ENCODE measurements around the gene MISP.

Gene MISP

DNA sequence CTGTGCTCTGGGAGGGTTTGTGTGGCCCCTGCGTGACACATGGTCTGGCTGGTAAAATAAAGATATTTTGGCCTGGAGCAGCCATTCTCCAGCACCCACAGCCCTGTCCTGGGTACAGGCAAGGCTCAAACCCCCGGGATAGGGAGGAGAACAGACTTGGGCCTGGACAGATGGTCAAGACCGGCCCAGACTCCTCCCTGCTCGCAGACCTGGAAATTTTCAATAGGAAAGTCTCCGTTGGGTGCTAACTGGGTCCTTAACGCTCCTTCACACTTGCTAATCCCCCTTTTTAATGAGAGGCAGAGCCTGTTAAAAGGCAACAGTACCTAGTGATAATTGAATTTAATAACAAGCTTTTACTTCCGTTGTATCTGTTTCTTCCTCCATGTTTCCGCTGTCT, 39.7 kb upstream of the MISP start:
- peaks cover 5% of the 10 kb centered on the region for H3K9me3 ChIP-seq (ENCODE audit: low read length)
- H3K36me3 ChIP-seq (ENCODE audit: insufficient read depth, low read length), result no peaks in the 10 kb centered on the region
- peaks cover 0 to 8% of the 10 kb centered on the region in 2 donors for H3K27me3 ChIP-seq (ENCODE audit: control insufficient read depth in 1 of 2, insufficient read depth in 2 of 2, low read length in 2 of 2)
- H3K27ac ChIP-seq (ENCODE audit: low read depth, low read length), result no peak overlapping the region
- H3K4me1 ChIP-seq (ENCODE audit: insufficient read depth, low read length), result peaks cover 6% of the 10 kb centered on the region
- no peak overlapping the region for H3K9ac ChIP-seq (ENCODE audit: low read length)
- no peak overlapping the region for H3K4me3 ChIP-seq (ENCODE audit: low read depth in 1 of 2, low read length in 2 of 2)

DNA sequence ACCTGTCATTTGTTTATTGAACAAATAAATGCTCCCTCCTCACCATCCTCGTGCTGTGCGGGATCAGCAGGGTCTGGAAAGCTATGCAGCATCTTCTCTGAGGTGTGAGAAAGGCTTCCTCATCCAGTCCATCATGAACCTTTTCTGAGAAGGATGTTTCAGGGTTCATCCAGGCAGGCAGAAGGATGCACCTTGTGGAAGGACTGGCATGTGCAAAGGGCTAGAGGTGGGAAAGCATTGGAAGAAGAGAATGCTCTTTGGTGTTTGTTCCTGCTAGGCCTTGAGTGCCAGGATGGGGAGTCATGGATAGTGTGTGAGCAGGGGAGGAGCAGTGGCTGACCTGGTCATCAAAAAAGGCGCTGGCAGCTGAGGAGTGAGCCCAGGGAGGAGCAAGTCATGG, 35.6 kb upstream of the MISP start:
- H3K27me3 ChIP-seq (ENCODE audit: control insufficient read depth in 1 of 2, insufficient read depth in 2 of 2, low read length in 2 of 2), result peaks cover 0 to 23% of the 10 kb centered on the region in 2 donors
- peaks cover 5% of the 10 kb centered on the region for H3K9me3 ChIP-seq (ENCODE audit: low read length)
- H3K4me1 ChIP-seq (ENCODE audit: insufficient read depth, low read length), result no peaks in the 10 kb centered on the region
- H3K9ac ChIP-seq (ENCODE audit: low read length), result no peak overlapping the region
- H3K4me3 ChIP-seq (ENCODE audit: low read depth in 1 of 2, low read length in 2 of 2), result no peak overlapping the region
- H3K27ac ChIP-seq (ENCODE audit: low read depth, low read length), result no peak overlapping the region
- H3K36me3 ChIP-seq (ENCODE audit: insufficient read depth, low read length), result no peaks in the 10 kb centered on the region

DNA sequence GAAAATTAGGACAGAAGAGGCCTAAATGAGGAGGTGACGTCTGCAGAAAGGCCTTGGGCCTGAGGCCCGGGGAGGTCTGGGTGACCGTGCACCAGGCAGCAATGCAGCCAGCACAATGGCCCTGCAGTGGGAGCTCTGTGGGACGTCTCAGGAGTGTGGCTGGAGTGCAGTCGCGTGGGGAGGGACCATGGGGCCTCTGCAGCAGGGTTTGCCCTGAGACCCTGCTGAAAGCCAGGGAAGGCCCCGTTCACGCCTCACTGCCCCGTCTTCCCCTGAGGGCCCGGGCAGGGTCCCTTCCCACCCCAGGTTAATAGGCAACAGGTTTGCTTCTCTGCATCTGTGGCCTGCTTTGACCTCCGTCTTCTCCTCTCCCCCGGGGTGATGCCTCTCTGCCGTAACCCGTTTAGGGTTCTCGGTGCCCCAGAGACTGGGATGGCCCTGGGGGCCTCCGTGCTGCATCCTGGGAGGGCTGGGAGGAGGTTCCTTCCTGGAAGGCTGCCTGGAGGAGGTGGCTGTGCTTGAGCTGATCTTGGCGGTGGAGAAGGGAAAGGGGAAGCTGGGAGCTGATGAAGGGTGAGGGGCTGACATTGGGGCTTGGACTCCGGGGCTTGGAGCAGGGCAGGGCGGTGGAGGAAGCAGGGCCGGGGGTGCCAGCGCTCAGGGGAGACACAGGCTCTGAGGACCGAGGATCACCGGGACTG, 32.5 kb upstream of the MISP start:
- H3K36me3 ChIP-seq (ENCODE audit: insufficient read depth, low read length), result no peaks in the 10 kb centered on the region
- peaks cover 0 to 23% of the 10 kb centered on the region in 2 donors for H3K27me3 ChIP-seq (ENCODE audit: control insufficient read depth in 1 of 2, insufficient read depth in 2 of 2, low read length in 2 of 2)
- H3K9ac ChIP-seq (ENCODE audit: low read length), result no peak overlapping the region
- no peak overlapping the region for H3K4me3 ChIP-seq (ENCODE audit: low read depth in 1 of 2, low read length in 2 of 2)
- H3K9me3 ChIP-seq (ENCODE audit: low read length), result peaks cover 5% of the 10 kb centered on the region
- H3K27ac ChIP-seq (ENCODE audit: low read depth, low read length), result peak overlapping the region; percentile 52
- no peaks in the 10 kb centered on the region for H3K4me1 ChIP-seq (ENCODE audit: insufficient read depth, low read length)

DNA sequence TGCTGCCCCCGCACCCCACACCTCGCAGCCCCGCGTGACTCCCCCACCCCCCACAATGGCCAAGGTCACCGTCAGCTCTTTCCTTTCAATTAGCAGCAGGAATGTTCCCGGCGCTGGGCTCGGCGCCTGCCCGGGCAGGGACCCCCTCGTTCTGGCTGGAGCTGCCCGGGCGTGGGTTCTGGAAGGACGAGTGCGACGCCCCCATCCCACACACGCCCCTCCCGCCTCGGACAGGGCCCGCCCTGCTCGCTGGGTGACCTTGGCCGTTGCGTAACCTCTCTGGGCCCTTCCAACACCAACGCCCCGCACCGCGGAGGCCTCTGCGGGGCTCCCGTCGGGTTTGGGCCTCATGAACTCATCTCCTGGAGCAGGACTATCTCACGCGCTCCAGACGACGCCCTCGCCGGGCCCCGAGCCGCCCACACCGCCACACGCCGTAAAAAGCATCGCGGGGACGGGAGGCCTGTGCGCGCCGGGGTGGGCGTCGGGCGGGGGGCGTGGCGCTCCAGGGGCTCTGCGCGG, 31.9 kb upstream of the MISP start:
- Histone ChIP-seq H3K27ac (ENCODE audit: low read depth, low read length) (peak overlapping the region; percentile 44), H3K9ac (ENCODE audit: low read length) (no peak overlapping the region), H3K36me3 (ENCODE audit: insufficient read depth, low read length) (no peaks in the 10 kb centered on the region), H3K4me3 (ENCODE audit: low read depth in 1 of 2, low read length in 2 of 2) (no peak overlapping the region), H3K4me1 (ENCODE audit: insufficient read depth, low read length) (no peaks in the 10 kb centered on the region), H3K9me3 (ENCODE audit: low read length) (peaks cover 5% of the 10 kb centered on the region), H3K27me3 (ENCODE audit: control insufficient read depth in 1 of 2, insufficient read depth in 2 of 2, low read length in 2 of 2) (peaks cover 0 to 23% of the 10 kb centered on the region in 2 donors)

DNA sequence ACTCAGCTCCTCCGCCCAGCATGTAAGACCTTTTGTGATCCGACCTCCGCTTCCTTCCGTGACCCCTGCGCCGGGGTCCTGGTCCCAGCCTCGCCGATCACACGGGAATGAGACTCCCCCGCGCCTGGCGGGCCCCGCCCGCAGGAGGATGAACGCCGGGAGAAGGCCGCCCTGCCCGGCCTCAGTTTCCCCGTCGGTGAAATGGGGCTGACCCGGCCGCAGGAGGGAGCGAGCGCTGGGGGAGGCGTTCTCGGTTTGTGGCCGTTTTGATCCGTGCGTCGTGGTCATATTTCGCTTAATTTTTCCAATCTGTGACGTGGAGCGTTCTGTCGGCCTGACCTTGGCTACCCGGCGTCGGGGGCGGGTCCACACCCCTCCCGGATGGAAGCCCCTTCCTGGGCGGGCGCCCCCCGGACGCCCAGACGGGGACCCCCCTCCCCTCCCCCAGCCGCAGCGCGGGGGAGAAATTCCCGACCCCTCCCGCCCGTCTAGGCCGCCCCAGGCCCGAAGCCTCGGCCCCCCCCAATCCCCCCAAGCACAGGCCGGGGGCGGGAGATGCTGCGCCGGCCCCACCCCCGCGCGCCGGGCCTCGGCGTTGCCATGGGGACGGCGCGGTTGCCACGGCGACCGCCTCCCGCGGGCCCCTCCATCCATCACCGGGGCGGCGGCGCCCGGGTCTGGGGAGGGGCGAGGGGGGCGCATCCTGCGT, 31.1 kb upstream of the MISP start:
- no peaks in the 10 kb centered on the region for H3K36me3 ChIP-seq (ENCODE audit: insufficient read depth, low read length)
- H3K27ac ChIP-seq (ENCODE audit: low read depth, low read length), result peak overlapping the region; percentile 44
- peak overlapping the region in 1 of 2 donors; percentile 20 for H3K4me3 ChIP-seq (ENCODE audit: low read depth in 1 of 2, low read length in 2 of 2)
- no peak overlapping the region for H3K9ac ChIP-seq (ENCODE audit: low read length)
- H3K9me3 ChIP-seq (ENCODE audit: low read length), result peaks cover 5% of the 10 kb centered on the region
- H3K4me1 ChIP-seq (ENCODE audit: insufficient read depth, low read length), result no peaks in the 10 kb centered on the region
- peaks cover 0 to 23% of the 10 kb centered on the region in 2 donors for H3K27me3 ChIP-seq (ENCODE audit: control insufficient read depth in 1 of 2, insufficient read depth in 2 of 2, low read length in 2 of 2)

DNA sequence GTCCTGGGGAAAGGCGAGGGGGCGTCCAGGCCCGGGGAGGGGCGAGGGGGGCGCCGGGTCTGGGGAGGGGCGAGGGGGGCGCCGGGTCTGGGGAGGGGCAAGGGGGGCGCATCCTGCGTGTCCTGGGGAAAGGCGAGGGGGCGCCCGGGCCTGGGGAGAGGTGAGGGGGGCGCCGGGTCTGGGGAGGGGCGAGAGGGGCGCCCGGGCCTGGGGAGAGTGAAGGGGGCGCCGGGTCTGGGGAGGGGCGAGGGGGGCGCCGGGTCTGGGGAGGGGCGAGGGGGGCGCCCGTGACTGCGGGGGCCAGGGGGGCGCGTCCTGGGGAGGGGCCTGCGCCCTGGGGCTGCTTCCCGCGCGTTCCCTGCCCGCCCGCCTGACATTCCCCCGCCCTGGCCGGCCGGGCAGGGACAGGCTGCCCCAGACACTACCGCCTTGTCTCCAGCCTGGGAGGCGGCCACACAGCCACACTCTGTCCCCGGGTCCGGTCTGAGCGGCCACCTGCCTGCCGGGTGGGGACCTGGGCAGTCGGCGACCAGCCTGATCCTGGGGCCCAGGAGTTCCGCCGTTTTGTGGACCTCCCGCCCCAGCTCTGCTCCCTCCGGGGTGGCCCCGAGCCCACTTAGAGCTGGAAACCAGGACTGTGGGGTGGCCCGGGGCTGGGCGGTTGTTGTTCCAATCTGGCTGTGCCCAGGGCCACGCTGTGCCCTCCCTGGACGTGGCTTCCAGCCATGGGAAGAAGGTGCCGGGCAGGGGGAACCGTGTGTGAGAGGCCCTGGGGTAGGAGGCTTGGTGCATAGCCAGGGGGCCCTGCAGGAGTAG, 30.4 kb upstream of the MISP start:
- H3K4me3 ChIP-seq (ENCODE audit: low read depth in 1 of 2, low read length in 2 of 2), result no peak overlapping the region
- no peaks in the 10 kb centered on the region for H3K4me1 ChIP-seq (ENCODE audit: insufficient read depth, low read length)
- H3K27ac ChIP-seq (ENCODE audit: low read depth, low read length), result no peak overlapping the region
- H3K9ac ChIP-seq (ENCODE audit: low read length), result no peak overlapping the region
- H3K9me3 ChIP-seq (ENCODE audit: low read length), result peaks cover under 1% of the 10 kb centered on the region
- no peaks in the 10 kb centered on the region for H3K36me3 ChIP-seq (ENCODE audit: insufficient read depth, low read length)
- peaks cover 0 to 21% of the 10 kb centered on the region in 2 donors for H3K27me3 ChIP-seq (ENCODE audit: control insufficient read depth in 1 of 2, insufficient read depth in 2 of 2, low read length in 2 of 2)

DNA sequence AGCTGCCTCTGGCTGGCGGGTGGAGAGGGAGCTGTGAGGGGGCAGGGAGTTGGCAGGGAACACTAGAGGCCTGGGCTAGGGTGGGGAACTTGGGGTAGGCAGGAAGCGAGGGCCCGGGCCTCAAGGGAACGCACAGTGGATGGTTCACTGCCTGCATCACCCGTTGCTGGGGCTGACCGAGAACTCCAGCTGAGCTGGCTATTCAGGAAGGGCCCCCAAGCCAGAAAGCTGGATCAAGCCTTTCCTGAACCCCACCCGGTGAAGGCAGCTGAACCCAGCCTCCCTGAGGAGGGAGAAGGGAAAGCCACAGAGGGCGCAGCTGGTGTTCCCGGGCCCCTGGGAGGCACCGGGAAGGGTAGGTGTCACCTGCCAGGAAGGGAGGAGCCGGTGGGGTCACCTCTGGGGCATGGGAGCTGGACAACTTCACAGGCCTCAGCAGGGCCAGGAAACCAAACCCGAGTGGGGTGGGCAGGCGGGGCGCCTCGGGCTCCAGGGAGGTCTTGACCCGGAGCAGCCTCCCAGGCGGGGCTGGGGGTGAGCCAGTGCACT, 28.3 kb upstream of the MISP start:
- Histone ChIP-seq H3K4me3 (ENCODE audit: low read depth in 1 of 2, low read length in 2 of 2) (no peak overlapping the region), H3K36me3 (ENCODE audit: insufficient read depth, low read length) (no peaks in the 10 kb centered on the region), H3K27ac (ENCODE audit: low read depth, low read length) (no peak overlapping the region), H3K9me3 (ENCODE audit: low read length) (no peaks in the 10 kb centered on the region), H3K9ac (ENCODE audit: low read length) (no peak overlapping the region), H3K27me3 (ENCODE audit: control insufficient read depth in 1 of 2, insufficient read depth in 2 of 2, low read length in 2 of 2) (peaks cover 0 to 20% of the 10 kb centered on the region in 2 donors), H3K4me1 (ENCODE audit: insufficient read depth, low read length) (no peaks in the 10 kb centered on the region)

DNA sequence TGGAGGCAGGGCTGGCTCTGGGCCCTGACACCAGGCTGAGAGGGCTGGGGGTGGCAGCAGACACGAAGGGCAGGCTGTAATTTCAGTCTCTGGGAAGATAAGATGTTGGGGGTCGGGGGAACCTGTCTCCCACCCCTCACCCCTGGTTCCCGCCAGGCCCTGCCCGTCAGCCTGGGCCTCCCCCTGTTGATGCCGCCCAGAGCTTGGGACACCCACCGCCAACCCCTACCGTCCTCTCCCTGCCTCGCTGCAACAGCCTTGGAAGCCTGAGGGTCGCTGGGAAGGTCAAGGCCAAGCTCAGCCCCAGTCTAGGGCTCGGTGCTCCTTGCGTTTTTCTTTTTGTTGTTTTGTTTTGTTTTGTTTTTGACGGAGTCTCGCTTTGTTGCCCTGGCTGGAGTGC, 27.7 kb upstream of the MISP start:
- H3K9ac ChIP-seq (ENCODE audit: low read length), result no peak overlapping the region
- no peak overlapping the region for H3K4me3 ChIP-seq (ENCODE audit: low read depth in 1 of 2, low read length in 2 of 2)
- H3K9me3 ChIP-seq (ENCODE audit: low read length), result no peaks in the 10 kb centered on the region
- no peaks in the 10 kb centered on the region for H3K36me3 ChIP-seq (ENCODE audit: insufficient read depth, low read length)
- no peak overlapping the region for H3K27ac ChIP-seq (ENCODE audit: low read depth, low read length)
- no peaks in the 10 kb centered on the region for H3K4me1 ChIP-seq (ENCODE audit: insufficient read depth, low read length)
- H3K27me3 ChIP-seq (ENCODE audit: control insufficient read depth in 1 of 2, insufficient read depth in 2 of 2, low read length in 2 of 2), result peaks cover 0 to 17% of the 10 kb centered on the region in 2 donors

DNA sequence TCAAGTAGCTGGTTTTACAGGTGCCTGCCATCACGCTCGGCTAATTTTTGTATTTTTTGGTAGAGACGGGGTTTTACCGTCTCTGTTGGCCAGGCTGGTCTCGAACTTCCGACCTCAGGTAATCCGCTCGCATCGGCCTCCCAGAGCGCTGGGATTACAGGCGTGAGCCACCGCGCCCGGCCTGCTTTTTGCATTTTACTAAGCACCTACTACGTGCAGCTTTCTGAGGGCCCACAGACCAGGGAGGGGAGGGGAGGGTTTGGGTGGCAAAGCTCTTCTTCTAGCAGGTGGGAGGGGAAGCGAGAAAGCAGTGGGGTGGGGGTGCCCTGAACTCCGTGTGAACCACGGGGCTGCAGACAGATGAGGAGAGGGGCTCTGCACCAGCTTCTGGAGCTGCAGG, 27.2 kb upstream of the MISP start:
- H3K27ac ChIP-seq (ENCODE audit: low read depth, low read length), result no peak overlapping the region
- no peaks in the 10 kb centered on the region for H3K4me1 ChIP-seq (ENCODE audit: insufficient read depth, low read length)
- no peaks in the 10 kb centered on the region for H3K36me3 ChIP-seq (ENCODE audit: insufficient read depth, low read length)
- H3K9me3 ChIP-seq (ENCODE audit: low read length), result no peaks in the 10 kb centered on the region
- H3K27me3 ChIP-seq (ENCODE audit: control insufficient read depth in 1 of 2, insufficient read depth in 2 of 2, low read length in 2 of 2), result peaks cover 0 to 13% of the 10 kb centered on the region in 2 donors
- H3K9ac ChIP-seq (ENCODE audit: low read length), result no peak overlapping the region
- H3K4me3 ChIP-seq (ENCODE audit: low read depth in 1 of 2, low read length in 2 of 2), result no peak overlapping the region

DNA sequence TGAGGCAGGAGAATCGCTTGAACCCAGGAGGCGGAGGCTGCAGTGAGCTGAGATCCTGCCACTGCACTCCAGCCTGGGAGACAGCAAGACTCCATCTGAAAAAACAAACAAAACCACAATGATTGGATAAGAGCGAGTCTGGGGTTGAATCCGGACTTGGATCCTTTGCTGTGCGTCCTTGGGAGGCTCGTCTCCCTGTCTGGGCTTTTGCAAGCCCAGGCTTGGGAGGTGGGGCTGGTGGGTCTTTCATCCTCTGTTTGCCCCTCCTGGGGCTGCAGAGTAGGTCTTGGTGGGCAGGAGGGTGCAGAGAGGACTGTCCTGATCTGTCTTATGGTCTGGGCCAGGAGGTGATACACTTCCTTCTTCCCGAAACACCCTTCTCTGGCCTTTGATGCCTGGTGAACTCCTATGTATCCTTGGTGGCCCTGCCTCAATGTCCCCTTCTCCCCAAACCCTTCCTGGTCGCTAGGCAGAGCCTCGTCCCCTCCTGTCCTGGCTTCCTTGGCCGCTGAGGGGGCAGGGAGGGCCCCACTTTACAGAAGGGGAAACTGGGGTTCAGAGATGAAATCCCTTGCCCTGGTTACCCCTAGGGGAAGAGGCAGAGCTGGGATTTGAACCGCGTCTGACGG, 25.3 kb upstream of the MISP start:
- Histone ChIP-seq H3K36me3 (ENCODE audit: insufficient read depth, low read length) (no peaks in the 10 kb centered on the region), H3K4me1 (ENCODE audit: insufficient read depth, low read length) (no peaks in the 10 kb centered on the region), H3K27ac (ENCODE audit: low read depth, low read length) (no peak overlapping the region), H3K9me3 (ENCODE audit: low read length) (no peaks in the 10 kb centered on the region), H3K9ac (ENCODE audit: low read length) (no peak overlapping the region), H3K27me3 (ENCODE audit: control insufficient read depth in 1 of 2, insufficient read depth in 2 of 2, low read length in 2 of 2) (no peaks in the 10 kb centered on the region), H3K4me3 (ENCODE audit: low read depth in 1 of 2, low read length in 2 of 2) (no peak overlapping the region)
